GM18498 (cell line): ENCODE measurements around the gene NAP1L1.

ENCODE experiments used
- ATAC-seq: cut with Tn5 transposase; IDR thresholded peaks from one replicate; pipeline ENCODE4 v1.9.1; 2021; ENCODE audit warnings: mild to moderate bottlenecking, moderate library complexity; ENCODE audit not compliant: unreplicated experiment

NAP1L1 gene

DNA sequence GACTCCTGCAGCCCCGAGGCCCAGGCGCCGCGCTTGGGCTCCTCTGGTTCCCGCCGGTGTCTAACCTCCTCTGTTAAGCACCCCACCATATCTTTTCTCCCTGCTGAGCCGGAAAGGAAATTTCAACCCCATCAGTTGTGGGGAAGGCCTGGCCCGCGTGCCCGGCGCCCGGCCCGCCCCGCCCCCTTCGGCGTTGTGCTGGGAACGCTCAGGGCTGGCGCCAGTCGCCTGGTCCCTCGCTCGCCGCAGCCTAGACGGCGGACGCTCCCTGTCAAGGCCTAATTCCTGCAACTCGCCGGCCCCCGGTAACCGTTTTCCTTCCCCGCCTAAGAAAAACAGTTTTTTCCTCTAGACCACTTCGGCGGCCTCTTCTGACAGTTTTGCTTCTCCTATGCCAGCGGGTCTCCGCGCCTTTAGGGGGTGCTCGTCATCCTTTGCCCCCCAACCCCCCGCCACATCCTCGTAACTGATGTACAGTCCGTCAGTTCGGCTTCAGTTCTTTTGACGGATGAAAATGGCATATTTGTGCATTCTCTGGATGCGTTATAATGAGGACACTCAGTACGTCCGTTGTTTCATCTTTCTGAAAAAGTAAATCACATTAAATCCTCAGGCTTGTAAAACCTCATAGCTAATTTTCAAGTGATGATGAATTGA lies 506 bp upstream of the NAP1L1 start:
- peak; percentile 66 for ATAC-seq

DNA sequence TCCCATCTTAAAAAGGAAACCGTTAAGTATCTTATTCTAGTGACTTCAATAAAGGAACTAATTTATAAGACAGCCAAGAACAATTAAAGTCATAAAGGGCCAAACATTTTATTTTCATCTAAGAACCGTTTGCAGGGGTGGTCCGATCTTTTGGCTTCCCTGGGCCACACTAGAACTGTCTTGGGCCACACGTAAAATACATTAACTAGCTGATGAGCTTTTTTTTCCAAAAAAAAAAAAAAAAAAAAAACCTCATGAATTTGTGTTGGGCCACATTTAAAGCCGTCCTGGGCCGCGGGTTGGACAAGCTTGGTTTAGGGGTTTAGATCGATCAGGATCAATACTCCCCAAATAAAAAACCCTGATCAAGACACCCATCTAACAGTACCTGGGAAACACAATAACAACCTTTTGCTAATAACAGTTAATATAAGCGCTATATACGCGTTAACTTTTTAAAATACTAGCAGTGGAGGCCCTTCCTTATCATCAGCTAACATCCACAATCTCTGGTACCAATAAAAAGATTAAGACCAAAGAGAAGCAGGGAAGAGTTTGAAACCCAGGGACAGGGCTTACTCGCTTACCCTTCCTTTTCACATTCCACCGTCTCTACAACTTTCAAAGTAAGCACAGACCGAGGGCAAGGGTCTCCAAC lies 1.1 kb downstream of the NAP1L1 start:
- no peak for ATAC-seq

DNA sequence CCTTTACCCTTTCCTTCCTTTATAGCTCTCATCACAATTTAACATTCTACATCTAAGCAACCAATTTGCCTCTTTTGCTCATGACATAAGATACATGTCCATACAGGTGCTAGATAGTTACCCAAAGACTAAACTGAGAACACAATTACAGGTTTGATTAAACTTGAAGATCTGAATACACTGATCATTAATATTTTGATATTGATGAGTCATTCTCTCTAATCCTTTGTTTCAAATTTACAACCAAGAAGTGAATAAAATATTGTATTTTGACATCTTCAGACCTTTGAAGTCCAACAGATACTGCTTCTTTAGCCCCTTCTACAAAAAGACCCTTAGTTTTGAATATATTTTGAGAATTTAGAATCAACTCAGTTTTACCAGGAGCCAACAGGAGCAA lies 2.6 kb downstream of the NAP1L1 start:
- ATAC-seq = no peak

DNA sequence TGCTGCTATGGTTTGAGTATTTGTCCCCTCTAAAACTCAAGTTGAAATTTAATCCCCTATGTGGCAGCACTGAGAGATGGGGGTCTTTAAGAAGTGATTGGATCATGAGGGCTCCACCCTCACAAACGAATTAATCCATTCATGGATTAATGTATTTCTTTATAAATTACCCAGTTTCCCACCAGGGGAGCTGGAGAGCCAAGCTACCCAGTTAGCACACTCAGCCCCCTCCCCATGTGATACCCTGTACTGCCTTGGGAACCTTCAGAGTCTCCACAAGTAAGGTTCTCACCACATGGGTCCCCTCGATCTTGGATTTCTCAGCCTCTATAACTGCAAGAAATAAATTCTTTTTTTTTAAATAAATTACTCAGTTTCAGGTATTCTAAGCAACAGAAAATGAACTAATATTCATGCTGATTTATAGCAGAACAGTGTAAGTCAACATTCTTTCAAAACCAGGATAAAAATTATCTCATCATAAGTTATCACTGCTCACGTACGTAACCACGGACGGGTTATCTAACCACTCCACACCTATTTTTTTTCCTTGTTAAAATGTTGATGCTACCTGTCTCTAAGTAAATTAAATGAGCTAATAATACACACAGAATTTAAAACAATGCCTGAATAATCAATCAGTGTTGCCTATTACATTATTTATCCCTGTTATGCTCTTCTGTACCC lies 3.6 kb downstream of the NAP1L1 start:
- no peak for ATAC-seq

DNA sequence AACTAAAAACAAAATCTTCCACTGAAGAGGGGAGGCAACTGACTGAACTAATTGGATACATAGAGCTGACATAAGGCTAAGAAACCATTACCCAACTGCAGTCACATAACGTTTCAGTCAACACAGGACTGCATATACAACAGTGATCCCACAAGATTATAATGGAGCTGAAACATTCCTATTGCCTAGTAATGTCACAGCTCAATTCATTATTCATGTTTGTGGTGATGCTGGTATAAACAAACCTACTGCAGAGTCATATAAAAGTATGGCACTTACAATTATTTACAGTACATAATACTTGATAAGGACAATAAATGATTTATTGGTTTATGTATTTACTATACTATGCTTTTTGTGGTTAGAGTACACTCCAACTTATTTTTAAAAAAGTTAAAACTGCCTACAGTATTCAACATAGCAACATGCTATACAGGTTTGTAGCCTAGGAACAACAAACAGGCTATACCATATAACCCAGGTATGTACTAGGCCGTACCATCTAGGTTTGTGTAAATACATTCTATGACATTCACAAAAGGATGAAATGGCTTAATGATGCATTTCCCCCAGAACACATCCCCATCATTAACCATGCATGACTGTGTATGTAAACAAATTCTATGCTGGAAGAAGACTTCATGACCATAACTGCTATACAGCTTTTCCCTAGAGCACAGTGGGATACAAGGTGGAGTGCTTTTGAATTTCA lies 4.3 kb downstream of the NAP1L1 start:
- ATAC-seq = no peak

DNA sequence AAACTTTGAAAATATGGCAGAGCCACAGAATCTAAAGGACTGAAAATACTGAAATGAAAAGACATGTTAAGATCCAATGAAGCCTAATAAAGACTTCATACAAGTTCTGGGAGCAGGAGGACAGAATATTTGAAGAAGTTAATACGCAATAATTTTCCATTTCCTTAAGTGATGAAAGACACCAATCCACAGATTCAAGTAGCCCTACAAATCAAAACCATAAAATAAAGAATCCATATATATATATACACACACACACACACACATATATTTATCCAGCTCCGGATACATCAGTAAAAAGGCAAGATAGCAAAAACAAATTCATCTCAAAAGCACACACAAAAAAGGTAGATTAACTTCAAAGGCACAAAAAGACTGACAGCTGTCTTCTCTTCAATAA lies 5.7 kb downstream of the NAP1L1 start:
- ATAC-seq = no peak

DNA sequence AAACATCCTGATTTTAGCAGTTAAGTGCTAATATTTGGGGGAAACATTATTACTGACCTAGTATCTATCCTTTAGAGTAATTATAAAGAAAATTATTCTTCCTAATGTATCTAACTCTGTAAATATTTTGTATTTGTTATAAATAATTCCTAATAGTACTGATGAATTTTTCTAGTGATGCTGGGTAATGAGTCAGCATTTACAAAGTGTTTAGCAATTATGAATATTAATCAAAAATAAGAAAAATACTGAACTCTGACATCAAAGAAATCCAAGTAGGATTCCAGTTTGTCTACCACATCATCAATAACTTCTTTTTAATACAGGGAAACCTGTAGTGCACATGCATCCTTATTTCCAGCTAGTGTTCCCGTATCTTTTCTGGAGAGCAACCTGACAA lies 9.0 kb downstream of the NAP1L1 start:
- ATAC-seq = no peak

DNA sequence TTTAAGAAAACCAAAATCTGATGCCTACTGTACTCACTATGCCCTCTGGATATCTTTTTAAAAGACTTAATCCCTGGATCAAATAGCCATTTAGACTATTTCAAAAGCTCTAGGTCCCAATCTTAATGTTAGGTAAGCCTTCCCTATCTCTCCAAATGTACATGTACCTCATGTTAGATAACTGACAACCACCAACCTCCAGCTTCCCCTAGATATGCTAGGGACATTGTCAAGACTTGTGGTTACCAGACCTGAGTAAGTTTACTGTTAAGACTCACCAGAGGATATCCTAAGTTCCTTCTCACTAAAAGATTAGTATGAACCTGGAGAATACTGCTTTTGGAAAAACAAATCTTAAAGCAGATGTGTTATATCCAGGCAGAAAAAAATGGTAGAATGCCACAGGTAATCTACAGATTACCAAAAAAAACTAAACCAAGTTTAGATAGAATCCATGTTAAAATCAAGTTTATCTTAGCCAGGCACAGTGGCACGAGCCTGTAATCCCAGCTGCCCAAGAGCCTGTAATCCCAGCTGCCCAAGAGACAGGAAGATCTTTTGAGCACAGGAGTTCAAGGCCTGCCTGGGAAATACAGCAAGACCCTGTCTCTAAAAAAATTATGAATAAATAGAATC lies 9.7 kb downstream of the NAP1L1 start:
- no peak for ATAC-seq

DNA sequence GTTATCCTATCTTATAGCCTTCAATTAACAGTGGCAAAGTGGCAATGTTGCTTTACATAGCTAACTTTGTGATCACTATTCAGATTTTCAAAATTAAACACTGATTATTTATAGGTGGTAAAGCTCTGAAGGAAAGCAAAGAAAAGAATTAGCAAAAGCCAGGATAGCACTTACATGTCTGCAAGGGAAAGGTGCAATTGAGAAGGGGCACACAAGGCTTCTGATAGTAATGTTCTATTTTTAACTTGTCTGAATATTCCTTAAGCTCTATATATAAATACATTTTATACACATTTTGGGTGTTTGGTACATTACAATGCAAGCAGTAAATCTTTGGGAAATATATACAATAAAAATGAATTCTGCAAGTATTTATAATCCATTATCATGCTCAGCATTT lies 10.9 kb downstream of the NAP1L1 start:
- no peak for ATAC-seq

DNA sequence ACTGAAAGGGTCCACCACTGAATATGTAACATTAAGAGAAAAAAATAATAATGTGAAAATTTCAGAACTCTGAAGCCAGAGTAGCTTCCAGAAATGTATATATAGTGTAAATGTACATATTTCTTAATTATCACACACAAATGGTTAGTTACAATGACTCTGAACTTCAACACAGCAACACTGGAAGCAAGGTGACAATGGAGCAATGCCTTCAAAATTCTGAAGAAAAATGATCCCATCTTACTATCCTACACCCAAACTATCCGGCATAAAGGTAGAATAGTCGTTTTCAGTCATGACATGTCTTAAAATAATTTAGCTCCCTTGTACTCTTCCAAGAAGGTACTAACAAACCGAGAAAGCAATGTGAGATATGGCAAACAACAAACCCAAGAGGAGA lies 11.9 kb downstream of the NAP1L1 start:
- no peak for ATAC-seq

DNA sequence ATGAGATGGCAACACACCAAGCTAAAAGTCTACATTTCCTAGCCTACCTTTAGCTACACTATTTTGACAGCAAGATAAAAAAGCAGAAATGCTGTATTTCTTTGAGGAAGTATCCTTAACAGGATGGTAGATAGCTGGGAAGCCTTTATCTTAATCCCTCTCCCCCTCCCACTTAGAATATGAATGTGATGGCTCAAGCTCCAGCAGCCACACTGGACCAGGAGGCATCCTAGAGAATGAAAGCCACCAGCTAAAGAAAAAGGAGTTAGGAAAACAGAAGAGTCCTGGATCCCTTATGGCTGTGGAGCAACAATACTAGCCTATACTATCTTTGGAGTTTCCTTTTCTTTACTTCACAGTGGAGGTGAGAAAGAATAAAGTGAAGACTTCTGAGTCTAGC lies 15.1 kb downstream of the NAP1L1 start:
- no peak for ATAC-seq

DNA sequence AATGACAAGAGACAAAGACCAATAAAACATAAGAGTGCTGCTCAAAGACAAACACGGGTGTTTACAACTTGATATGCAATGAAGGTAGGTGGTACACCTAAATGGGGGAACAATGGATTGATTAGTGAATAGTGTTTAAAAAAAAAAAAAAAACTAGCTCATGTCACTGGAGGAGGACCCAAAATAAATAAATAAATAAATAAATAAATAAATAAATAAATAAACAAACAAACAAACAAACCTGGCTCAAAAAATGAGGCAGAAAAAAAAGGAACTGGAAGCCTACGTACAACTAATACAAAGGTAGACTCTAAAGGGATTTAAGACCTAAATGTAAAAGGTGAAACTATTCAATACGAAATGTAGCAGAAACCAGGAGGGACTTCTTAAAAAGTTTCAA lies 18.6 kb downstream of the NAP1L1 start:
- no peak for ATAC-seq

DNA sequence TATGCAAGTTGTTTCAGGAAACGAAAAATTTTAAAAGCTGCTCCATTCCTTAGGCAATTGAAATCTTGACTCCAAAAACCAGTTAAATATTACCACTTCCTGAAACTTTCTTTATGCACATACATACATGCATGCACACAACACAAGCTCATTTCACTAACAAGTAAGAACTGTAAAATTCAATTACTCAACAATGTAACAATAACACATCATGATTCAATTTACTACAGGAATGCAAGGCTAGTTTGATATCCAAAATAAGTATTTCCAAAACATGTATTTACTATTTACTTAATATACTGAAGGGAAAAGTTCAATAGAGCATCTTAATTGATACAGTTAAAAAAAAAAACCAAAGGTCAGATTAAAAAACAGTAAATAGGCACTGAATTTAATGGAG lies 19.6 kb downstream of the NAP1L1 start:
- ATAC-seq = no peak

DNA sequence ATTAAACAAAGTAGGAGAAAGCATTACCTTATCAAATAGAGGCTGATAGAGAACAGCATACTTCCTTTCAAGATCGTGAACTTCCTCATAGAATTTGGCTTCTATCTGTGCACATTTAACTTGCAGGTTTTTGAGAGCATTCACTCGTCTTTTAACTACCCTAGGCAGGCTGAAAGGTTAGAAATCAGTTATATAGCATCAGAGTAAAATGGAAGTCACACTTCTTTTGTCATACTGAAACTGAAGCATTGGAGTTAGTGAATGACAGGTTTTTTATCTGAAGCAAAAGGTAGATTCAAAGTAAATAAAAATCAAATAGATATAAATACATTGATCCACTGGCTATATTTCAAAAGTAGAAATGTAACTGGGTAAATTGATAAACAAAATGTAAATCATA lies 24.4 kb downstream of the NAP1L1 start:
- no peak for ATAC-seq

DNA sequence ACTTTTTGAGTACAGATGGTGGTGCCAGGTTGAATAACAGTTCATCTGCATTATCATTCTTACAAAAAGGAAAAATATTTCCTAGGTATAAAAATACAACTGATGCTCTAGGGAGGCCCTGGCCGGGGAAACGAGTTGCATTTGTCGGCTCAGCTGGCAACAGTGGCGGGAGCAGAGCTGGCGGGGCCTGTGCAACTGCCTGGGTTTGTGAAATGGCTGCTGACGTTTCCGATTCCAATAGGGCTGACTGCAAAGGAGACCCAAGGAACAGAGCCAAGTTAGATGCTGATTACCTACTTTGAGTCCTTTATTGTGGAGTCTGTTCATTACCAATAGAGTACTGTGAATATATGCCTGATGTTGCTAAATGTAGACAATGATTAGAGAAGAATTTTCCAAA lies 27.2 kb downstream of the NAP1L1 start:
- no peak for ATAC-seq

DNA sequence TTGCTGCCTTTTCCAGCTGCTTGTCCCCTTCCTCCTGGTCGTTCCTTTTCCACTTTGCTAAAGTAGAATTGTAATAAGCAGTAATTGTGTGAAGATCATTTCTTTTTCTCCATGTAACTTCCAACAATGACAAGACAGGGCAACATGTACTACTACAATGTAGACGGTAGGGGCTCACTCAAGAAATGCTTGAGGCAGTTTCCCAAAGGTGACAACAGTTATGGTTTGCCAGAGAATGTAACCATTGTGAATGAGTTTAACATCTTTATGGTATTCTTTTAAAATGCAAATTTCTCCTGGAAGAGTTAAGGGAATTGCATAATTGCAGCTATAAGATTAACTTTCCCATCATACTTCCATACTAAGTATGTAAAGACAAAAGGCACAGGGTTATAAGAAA lies 29.1 kb downstream of the NAP1L1 start:
- no peak for ATAC-seq

DNA sequence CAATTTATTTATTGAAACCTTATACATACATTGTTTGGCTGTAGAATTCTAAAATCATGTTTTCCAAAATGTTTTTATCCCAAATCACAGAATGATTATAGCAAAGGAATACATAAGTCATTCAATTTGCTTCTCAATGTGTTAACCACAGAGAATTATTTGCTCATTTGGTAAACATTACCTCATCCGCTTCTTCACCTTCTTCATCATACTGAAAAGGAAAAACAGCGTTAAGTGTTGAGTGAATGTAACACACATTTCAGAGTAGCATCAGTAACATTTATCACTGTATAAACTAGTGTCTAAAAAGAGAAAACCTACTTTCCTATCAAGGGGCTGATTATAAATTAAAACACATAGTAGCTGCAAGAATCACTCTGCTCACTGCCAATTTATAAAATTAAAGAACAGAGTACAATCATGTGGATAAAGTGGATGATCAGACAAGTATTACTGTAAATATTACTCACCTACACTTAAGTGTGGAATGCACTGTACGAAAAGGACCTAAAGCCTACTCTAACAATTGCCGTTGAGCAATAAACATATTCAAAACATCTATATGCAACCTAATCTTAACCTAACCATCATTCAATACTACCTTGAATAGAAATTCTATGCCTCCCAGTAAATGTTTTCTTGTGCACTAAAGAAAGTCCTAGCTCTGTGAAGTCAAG lies 34.8 kb downstream of the NAP1L1 start:
- ATAC-seq = no peak

DNA sequence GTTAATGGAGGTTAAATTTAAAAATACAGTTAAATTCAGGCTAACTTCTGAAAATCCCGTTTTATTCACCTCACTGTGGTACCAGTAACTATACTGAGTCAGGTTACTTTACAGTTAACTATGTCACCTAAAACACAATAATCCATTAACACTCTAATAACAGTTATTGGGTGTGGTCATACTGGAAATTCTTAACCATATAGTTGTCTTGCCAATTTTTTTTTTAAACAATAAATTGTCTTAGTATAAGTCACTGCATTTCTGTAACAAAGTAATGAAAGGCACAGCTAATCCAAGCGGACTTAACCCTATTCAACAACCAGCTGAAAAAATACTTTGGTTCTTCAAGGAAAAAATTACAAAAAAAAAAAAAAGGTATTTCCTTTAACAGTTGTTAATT lies 36.7 kb downstream of the NAP1L1 start:
- no peak for ATAC-seq

DNA sequence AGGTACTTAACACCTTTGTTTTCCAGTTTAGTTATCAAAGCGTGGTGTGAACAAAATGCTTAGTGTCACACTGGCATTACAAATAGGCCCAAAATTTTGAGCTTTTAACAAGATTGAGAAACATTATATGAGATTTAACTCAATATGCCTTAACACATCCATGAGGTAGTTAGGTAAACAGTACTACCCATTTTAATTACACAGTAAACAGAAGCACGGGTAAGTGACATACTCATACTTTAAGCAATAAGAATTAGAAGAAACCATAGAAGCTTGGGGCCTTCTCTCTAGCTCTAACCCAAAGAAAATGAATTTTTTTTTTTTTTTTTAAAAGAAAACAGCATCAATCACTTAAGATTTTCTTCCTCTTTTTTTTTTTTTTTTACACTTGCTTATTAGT lies 37.4 kb downstream of the NAP1L1 start:
- no peak for ATAC-seq

DNA sequence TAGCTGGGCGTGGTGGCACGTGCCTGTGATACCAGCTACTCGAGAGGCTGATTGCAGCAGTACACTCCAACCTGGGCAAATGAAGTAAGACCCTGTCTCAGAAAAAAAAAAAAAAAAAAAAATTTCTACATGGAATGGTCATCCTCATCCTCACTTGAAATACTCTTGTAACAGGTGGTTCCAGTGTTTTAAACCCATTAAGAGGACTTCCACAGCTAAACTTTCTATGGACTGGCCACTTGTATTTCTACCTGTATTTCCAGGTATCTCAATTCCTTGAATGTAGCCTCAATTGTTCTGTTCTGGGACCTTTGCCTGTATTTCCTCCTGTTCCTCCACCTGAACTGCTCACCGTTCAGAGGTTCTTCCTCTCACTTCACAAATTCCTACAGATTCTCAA lies 41.1 kb downstream of the NAP1L1 start:
- ATAC-seq = no peak

DNA sequence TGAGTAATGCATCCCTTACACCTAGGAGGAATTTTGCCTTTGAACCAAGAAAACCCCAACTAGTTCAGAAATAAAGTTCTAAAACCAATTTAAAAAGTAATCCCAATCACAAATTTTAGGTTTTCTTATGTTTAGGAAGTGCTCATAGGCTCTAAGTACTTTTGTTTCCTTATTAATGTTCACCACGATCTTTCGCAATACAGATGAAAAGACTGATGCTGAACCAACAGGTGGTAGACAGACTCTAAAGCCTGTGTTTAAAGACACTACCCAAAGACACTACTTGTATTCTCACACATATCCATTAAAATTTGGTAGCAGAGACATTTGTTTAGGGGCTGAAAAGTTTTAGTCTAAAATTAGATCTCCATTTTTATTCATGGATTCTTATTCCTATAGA lies 42.3 kb downstream of the NAP1L1 start:
- no peak for ATAC-seq
